Upper lobe of right lung (tissue), 1 donor: Measurements from ENCODE around the gene GIMAP4. TPM values are rescaled to one million over a fixed set of nuclear protein-coding genes. Genes with fewer than 3 reads are reported as not detected.
"Not testable (repeated sequence)": the region's sequence is repeated elsewhere in the genome, so short reads cannot be mapped to it uniquely, and the experiment has no call there.

Experiments used
- ATAC-seq: fragments of 200-7000 bp; cut with Tn5 transposase; one replicate; pipeline ENCODE4 v1.9.1; 2020; ENCODE audit warnings: mild to moderate bottlenecking, moderate library complexity
- DNase-seq: peaks from one replicate; pipeline ENCODE4 v3.0.0-alpha.2; 2020
- H3K27ac ChIP-seq: fragments of 200-600 bp; one replicate; pipeline ENCODE4 v1.8.0; 2022
- H3K27me3 ChIP-seq: fragments of 200-600 bp; one replicate; pipeline ENCODE4 v1.8.0; 2022; ENCODE audit warnings: mild to moderate bottlenecking
- H3K36me3 ChIP-seq: fragments of 200-600 bp; one replicate; pipeline ENCODE4 v1.8.0; 2022
- H3K4me1 ChIP-seq: fragments of 200-600 bp; one replicate; pipeline ENCODE4 v1.8.0; 2022
- H3K4me3 ChIP-seq: fragments of 200-600 bp; one replicate; pipeline ENCODE4 v1.8.0; 2022; ENCODE audit warnings: mild to moderate bottlenecking
- H3K9me3 ChIP-seq: fragments of 200-600 bp; one replicate; pipeline ENCODE4 v1.8.0; 2022
- intact Hi-C: fragments of 100-400 bp; cut with DNase I; formaldehyde crosslinking; loops from one replicate; pipeline ENCODE4 v1.11.0; 2022
- total RNA-seq: library from RNA; stranded (reverse); fragmentation: NEBNext Ultra II Directional; extraction: Animal tissue kit (Norgen Biotek cat#: 25700); gene quantifications from one replicate; pipeline ENCODE4 v1.2.1, GENCODE V29; 2021
- TF ChIP-seq, protein P1 (sequence below): fragments of 200-600 bp; IDR thresholded peaks from one replicate; pipeline ENCODE4 v1.8.0; 2022; ENCODE audit warnings: antibody characterized with exemption
- donor health status: DM: no; HTN: yes; CAD: no; lungs with severe emphysema.

GIMAP4 gene
- total RNA-seq, 1 donor from 2014 or later, result 83.3 TPM

GRCh38 chr7:150595361-150595760, 28.2 kb downstream of the GIMAP4 start:
- Histone ChIP-seq H3K36me3 (no peaks in the 10 kb centered on the region), H3K4me1 (no peaks in the 10 kb centered on the region), H3K9me3 (no peaks in the 10 kb centered on the region), H3K4me3 (no peak overlapping the region), H3K27me3 (no peaks in the 10 kb centered on the region), H3K27ac (no peak overlapping the region)
- DNase-seq, result no peak
- no peak for ATAC-seq
- intact Hi-C loops, result no loop called here
- TF ChIP-seq, protein P1, sequence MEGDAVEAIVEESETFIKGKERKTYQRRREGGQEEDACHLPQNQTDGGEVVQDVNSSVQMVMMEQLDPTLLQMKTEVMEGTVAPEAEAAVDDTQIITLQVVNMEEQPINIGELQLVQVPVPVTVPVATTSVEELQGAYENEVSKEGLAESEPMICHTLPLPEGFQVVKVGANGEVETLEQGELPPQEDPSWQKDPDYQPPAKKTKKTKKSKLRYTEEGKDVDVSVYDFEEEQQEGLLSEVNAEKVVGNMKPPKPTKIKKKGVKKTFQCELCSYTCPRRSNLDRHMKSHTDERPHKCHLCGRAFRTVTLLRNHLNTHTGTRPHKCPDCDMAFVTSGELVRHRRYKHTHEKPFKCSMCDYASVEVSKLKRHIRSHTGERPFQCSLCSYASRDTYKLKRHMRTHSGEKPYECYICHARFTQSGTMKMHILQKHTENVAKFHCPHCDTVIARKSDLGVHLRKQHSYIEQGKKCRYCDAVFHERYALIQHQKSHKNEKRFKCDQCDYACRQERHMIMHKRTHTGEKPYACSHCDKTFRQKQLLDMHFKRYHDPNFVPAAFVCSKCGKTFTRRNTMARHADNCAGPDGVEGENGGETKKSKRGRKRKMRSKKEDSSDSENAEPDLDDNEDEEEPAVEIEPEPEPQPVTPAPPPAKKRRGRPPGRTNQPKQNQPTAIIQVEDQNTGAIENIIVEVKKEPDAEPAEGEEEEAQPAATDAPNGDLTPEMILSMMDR, result no peak

DNA sequence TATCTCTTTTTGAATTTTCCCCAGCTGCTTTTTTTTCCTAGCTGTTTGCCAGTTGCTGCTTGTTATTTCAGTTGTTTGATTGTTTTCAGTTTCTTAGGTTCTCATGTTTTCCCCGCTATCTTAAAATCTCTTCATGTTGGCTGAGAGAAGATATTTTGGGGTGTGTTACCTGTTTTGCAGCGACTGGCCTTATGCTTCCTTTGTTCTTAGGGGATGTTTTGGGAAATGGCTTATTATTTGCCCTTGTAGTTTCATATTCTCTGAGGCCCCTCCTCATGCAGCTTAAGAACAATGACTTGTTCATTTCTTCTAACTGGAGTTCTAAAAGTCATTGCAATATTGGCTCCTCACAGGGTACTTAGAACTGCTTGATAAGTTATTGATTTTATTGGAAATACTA, 36.4 kb downstream of the GIMAP4 start:
- DNase-seq, H3K36me3 ChIP-seq, H3K27ac ChIP-seq, H3K27me3 ChIP-seq, H3K4me1 ChIP-seq, H3K9me3 ChIP-seq, H3K4me3 ChIP-seq, intact Hi-C loops, ATAC-seq: not testable (repeated sequence)

- ATAC-seq, result no peak
- Histone ChIP-seq H3K9me3 (no peaks in the 10 kb centered on the region), H3K27ac (no peak overlapping the region), H3K36me3 (no peaks in the 10 kb centered on the region), H3K27me3 (no peaks in the 10 kb centered on the region), H3K4me1 (no peaks in the 10 kb centered on the region), H3K4me3 (no peak overlapping the region)
- intact Hi-C loops, result no loop called here
- DNase-seq, result no peak
- TF ChIP-seq, protein P1, result no peak
Observed at GRCh38 chr7:150610233-150610632, 43.0 kb downstream of the GIMAP4 start.

GRCh38 chr7:150612925-150613324, 45.7 kb downstream of the GIMAP4 start:
- ATAC-seq, result no peak
- no peaks in the 10 kb centered on the region for H3K27me3 ChIP-seq

DNA sequence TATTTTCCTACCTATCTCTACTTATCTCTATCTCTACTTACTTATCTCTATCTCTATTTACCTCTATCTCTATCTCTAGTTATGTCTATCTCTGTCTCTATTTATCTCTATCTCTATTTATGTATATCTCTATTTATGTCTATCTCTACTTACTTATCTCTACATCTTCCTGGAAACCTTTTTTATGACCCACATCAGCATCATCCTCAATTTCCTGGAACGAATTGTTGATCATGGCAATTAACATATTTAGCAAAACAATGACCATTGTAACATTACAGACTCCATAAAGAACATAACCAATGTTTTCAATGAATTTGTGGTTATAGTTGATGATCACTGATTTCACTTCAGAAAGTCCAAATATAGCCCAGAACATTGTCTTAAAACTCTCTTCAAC, 46.7 kb downstream of the GIMAP4 start:
- Histone ChIP-seq H3K4me1 (no peaks in the 10 kb centered on the region), H3K27ac (no peak overlapping the region)

More at GRCh38 chr7:150612925-150613324, 45.7 kb downstream of the GIMAP4 start:
- TF ChIP-seq, protein P1, result no peak
- intact Hi-C loops, result no loop called here
- no peak overlapping the region for H3K27ac ChIP-seq
- H3K9me3 ChIP-seq, result no peaks in the 10 kb centered on the region
- H3K4me1 ChIP-seq, result no peaks in the 10 kb centered on the region
- no peak overlapping the region for H3K4me3 ChIP-seq
- no peak for DNase-seq
- H3K36me3 ChIP-seq, result no peaks in the 10 kb centered on the region

GRCh38 chr7:150614426-150614825, 47.2 kb downstream of the GIMAP4 start:
- ATAC-seq, H3K9me3 ChIP-seq, H3K27ac ChIP-seq, intact Hi-C loops, DNase-seq, H3K4me1 ChIP-seq, H3K36me3 ChIP-seq, H3K4me3 ChIP-seq, H3K27me3 ChIP-seq: not testable (repeated sequence)

More for the DNA sequence above, 46.7 kb downstream of the GIMAP4 start:
- DNase-seq (no peak), ATAC-seq (no peak)
- TF ChIP-seq, protein P1, result no peak
- Histone ChIP-seq H3K27me3 (no peaks in the 10 kb centered on the region), H3K36me3 (no peaks in the 10 kb centered on the region), H3K4me3 (no peak overlapping the region), H3K9me3 (no peaks in the 10 kb centered on the region)
- intact Hi-C loops, result no loop called here

- H3K9me3 ChIP-seq, H3K36me3 ChIP-seq, H3K4me3 ChIP-seq, ATAC-seq, intact Hi-C loops, DNase-seq, H3K4me1 ChIP-seq, H3K27me3 ChIP-seq, H3K27ac ChIP-seq: not testable (repeated sequence)
Observed at GRCh38 chr7:150615221-150615755, 48.1 kb downstream of the GIMAP4 start.
